Omental fat pad (tissue), 4 donors: Measurements from ENCODE around the gene PRR30. TPM values are rescaled to one million over a fixed set of nuclear protein-coding genes. Genes with fewer than 3 reads are reported as not detected.

Experiments used
- ATAC-seq: fragments of 150-250 bp; one replicate; pipeline ENCODE4 v1.9.1; 2016; ENCODE audit warnings: mild to moderate bottlenecking, moderate library complexity; ENCODE audit not compliant: low FRiP score
- DNase-seq: peaks from one replicate; pipeline ENCODE4 v3.0.0-alpha.2; 2019; ENCODE audit warnings: low spot score
- CTCF ChIP-seq, 3 donors: fragments of 450-650 bp; IDR thresholded peaks; one replicate each; pipeline ENCODE4 v1.5.1; 2016 to 2017; ENCODE audit warnings: antibody characterized with exemption in 3 of 3, mild to moderate bottlenecking in 3 of 3, moderate library complexity in 2 of 3
- total RNA-seq, 4 donors: library from RNA; depleted of rRNA; stranded (reverse); fragments of >200 nt; gene quantifications; one replicate each; pipeline ENCODE4 v1.1.0, GENCODE V29; 2016

Gene PRR30
- total RNA-seq, 4 donors from 2014 or later, result not detected

GRCh38 chr2:27164960-27165763 is 26.0 kb upstream of the PRR30 start:
- ATAC-seq (no peak), DNase-seq (no peak)
- TF ChIP-seq CTCF (IDR thresholded peaks at IDR 0.05), result no peak

DNA sequence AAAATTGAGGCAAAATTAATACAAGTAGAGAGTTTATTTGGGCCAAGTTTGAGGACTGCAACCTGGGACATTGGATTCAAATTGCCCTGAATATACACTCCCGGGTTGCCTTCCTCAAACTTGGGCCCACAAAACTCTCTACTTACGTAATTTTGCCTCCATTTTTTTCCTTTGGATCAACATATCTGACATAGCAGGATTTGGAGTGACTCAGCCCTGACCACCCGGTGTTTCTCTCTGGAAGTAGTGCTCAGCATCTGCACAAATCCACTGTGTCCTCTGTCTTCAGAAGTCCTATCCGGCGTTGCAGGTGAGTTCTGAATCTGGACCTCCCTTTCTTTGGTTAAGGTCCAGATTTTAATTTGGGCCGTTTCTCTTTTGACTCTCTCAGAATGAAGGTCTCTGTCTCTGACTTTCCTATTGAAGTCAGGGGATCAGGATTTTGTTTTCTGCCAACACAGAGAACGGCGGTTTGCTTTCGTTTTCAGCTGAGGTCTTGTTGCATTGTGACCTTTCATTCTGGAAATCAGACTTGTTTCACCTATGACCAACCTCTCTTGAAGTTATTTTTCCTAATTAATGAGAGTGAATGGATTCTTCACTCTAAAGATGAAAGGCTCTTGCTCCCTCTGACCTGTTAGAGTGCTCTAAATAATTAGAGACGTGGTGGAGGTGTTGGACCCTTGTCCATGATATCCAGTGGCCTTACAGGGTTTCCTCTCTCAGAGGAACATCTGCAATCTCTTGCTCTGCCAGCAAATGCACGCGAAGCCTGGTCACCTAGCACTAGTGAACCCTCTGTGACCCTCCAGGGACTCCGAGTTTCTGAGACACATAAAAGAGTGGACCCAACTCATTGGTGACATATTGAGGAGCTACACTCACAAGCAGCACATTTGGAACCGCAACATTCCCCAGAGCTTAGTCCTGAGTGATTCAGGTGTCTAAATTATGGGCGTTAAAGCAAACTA is 23.2 kb upstream of the PRR30 start:
- no peak for TF ChIP-seq CTCF (IDR thresholded peaks at IDR 0.05)
- DNase-seq (no peak), ATAC-seq (no peak)

DNA sequence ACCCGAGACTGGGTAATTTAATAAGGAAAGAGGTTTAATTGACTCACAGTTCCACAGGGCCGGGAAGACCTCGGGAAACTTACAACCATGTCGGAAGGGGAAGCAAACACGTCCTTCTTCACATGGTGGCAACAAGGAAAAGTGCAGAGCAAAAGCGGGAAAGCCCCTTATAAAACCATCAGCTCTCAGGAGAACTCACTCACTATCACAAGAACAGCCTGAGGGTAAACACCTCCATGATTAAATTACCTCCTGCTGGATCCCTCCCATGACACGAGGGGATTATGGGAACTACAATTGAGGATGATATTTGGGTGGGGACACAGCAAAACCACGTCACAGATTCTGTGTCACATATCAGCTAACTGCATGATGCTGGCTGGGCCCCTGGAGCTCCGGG is 21.0 kb upstream of the PRR30 start:
- no peak for TF ChIP-seq CTCF (IDR thresholded peaks at IDR 0.05)
- no peak for DNase-seq
- ATAC-seq, result no peak

GRCh38 chr2:27159271-27159670 is 20.1 kb upstream of the PRR30 start:
- TF ChIP-seq CTCF (IDR thresholded peaks at IDR 0.05), result no peak
- DNase-seq, result no peak
- ATAC-seq, result no peak

GRCh38 chr2:27158468-27158867 is 19.3 kb upstream of the PRR30 start:
- ATAC-seq, result no peak
- no peak for DNase-seq
- no peak for TF ChIP-seq CTCF (IDR thresholded peaks at IDR 0.05)

DNA sequence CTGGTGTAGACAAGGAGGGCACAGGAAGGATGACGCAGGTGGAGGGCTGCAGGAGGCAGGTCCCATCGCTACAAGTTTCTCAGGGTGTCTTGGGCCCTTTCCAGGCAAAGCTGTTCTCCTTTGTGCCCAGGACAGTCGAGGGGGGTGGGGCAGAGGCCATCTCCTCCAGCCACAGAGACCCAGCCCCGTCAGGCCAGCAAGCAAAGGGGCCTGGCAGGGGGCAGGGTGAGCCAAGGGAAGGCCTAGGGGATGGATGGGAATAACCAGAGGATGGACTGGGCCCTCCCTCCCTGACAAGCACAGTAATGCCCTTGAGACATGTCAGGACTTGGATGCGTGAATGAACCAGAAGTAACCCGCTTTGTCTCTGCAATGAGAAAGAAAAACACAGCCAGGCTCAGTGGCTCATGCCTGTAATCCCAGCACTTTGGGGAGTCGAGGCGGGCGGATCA is 15.9 kb upstream of the PRR30 start:
- TF ChIP-seq CTCF (IDR thresholded peaks at IDR 0.05), result no peak
- no peak for DNase-seq
- ATAC-seq, result no peak
